ENCODE results near the gene CAD.

The CAD gene

DNA sequence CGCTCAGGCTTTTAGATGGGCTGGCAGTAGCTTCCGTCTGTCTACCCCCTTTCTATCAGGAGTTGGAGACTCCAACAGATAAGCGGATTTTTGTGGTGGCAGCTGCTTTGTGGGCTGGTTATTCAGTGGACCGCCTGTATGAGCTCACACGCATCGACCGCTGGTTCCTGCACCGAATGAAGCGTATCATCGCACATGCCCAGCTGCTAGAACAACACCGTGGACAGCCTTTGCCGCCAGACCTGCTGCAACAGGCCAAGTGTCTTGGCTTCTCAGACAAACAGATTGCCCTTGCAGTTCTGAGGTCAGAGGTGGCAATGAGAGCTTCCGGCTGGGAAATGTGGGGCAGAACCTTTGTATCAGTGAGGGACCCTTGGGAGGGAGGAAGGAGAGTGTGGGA lies 14.8 kb downstream of the CAD start:
- DNase-seq: no peak

DNA sequence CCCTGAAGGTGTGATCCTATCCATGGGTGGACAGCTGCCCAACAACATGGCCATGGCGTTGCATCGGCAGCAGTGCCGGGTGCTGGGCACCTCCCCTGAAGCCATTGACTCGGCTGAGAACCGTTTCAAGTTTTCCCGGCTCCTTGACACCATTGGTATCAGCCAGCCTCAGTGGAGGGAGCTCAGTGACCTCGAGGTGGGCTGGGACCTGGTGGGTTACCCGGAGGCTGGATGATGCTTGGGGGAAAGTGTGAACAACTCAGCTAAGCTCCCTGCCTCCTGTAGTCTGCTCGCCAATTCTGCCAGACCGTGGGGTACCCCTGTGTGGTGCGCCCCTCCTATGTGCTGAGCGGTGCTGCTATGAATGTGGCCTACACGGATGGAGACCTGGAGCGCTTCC lies 16.2 kb downstream of the CAD start:
- DNase-seq: no peak

DNA sequence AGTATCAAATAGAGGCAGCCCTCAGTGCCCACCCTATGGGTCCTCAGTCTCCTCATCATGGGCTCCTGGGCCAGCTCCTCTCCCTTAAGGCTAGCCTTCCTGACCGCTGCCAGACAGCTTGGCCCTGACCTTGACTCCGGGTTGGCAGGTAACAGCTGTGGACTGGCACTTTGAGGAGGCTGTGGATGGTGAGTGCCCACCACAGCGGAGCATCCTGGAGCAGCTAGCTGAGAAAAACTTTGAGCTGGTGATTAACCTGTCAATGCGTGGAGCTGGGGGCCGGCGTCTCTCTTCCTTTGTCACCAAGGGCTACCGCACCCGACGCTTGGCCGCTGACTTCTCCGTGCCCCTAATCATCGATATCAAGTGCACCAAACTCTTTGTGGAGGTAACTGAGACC lies 19.0 kb downstream of the CAD start:
- no peak for DNase-seq

DNA sequence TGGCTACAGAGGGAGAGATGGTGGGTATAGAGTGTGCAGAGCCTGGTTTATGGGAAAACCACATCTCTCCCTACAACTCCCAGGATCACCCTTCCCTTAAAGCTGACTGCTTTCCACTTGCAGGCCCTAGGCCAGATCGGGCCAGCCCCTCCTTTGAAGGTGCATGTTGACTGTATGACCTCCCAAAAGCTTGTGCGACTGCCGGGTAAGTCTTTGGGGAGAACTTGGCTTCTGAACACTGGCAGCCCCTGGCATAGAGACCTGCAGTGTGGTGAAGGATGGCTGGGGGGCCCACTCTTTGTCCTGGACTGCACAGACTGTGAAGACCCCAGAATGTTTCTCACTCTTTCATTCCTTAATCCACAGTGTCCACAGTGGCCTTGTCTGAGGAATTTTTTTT lies 19.5 kb downstream of the CAD start:
- DNase-seq: no peak

DNA sequence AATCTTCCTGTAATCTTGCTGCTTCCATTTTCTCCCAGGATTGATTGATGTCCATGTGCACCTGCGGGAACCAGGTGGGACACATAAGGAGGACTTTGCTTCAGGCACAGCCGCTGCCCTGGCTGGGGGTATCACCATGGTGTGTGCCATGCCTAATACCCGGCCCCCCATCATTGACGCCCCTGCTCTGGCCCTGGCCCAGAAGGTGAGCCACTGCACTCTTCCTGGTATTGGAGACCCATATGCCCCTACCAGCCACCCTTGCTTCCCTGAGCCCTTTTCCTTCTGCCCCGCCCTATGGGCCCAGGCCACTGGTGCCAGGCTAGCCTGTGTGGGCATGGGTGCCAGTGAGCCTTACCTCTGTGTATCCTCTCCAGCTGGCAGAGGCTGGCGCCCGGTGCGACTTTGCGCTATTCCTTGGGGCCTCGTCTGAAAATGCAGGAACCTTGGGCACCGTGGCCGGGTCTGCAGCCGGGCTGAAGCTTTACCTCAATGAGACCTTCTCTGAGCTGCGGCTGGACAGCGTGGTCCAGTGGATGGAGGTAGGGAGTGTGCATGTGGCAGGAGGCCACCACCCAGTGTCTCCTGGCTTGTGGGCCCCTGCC lies 20.3 kb downstream of the CAD start:
- no peak for DNase-seq

DNA sequence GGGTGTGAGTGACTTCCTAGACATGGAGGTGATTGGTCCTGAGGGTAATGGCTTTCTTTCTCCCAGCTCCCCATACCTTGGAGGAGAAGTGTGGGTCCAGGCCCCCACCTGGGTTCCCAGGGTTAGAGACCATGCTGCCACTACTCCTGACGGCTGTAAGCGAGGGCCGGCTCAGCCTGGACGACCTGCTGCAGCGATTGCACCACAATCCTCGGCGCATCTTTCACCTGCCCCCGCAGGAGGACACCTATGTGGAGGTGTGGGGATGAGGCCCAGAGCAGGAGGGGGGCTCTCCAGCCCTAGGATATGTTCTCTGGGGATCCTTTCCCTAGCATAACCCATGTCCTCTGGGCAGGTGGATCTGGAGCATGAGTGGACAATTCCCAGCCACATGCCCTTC lies 21.8 kb downstream of the CAD start:
- no peak for DNase-seq

DNA sequence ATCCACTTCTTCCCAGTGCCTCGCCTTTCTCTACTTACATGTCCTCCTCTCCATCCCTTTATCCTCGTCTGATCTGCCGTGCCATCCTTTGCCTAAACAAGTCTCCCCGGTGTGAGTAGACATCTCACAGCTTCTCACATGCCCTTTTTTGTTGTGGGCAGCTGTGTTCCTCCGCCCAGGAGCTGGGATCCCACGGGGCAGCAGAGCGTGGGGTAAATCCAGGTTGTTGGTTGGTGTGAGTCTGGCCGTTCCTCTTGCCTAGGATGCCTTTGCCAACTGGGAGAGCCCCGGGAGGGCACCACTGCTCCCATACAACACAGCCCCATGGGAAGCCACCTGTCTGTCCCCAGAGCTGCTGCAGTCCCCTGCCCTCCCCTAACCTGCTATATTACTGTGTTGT lies 23.2 kb downstream of the CAD start:
- DNase-seq: no peak

DNA sequence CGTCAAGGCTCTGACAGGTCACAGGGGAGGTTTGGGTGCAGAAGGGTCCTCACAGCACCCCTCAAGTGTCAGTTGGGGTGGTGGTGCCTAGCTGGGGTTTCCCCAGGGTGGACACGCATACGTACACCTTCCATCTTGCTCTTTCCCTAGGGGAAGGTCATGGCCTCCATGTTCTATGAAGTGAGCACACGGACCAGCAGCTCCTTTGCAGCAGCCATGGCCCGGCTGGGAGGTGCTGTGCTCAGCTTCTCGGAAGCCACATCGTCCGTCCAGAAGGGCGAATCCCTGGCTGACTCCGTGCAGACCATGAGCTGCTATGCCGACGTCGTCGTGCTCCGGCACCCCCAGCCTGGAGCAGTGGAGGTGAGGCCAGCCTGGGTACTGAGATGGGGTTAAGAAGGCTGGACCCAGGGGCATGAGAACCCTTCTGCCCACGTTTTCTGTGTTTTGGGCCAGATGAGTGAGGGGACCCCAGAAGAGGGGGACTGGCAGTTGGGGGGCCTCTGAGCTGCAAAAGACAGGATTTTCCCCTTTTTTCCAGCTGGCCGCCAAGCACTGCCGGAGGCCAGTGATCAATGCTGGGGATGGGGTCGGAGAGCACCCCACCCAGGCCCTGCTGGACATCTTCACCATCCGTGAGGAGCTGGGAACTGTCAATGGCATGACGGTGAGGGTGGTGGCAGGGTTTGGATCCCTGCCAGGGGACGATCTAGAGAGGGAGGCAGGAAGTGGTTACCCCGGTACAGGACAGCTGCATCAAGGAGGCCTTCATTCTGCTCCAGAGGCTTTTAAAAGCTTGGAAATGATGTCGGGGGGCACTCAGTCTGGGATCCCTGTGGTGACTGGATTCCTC lies 24.8 kb downstream of the CAD start:
- no peak for DNase-seq

DNA sequence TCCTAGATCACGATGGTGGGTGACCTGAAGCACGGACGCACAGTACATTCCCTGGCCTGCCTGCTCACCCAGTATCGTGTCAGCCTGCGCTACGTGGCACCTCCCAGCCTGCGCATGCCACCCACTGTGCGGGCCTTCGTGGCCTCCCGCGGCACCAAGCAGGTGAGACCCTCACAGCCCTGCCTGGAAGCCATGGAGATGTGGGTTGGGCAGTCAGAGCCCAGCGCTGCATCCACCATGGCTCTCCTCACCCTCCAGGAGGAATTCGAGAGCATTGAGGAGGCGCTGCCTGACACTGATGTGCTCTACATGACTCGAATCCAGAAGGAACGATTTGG lies 25.4 kb downstream of the CAD start:
- DNase-seq: no peak

DNA sequence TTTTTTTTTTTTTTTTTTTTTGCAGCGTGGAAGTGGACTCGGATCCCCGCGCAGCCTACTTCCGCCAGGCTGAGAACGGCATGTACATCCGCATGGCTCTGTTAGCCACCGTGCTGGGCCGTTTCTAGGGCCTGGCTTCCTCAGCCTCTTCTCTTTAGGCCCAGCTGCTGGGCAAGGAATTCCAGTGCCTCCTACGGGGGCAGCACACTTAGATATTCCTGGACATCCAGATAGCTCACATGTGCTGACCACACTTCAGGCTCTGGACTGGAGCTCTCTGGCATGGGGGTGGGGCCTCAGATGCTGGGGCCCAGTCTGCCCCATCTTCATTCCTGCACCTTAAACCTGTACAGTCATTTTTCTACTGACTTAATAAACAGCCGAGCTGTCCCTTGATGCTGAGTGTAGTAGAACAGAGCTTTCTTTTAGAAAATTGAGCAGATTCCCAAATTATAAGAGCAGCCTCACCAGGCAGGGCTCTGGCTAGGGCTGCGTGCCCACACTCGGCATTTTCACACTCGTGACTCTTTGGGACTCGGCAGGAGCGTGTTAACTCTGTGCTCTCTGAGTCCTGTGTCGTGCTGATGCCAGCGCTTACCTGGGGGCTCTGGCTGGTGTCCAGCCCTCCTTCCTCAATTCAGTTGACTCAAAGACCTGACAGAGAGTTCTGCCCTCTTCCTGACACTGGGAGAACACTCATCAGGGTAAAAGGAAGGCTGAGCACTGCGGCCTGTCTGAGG lies 26.4 kb downstream of the CAD start:
- no peak for DNase-seq

DNA sequence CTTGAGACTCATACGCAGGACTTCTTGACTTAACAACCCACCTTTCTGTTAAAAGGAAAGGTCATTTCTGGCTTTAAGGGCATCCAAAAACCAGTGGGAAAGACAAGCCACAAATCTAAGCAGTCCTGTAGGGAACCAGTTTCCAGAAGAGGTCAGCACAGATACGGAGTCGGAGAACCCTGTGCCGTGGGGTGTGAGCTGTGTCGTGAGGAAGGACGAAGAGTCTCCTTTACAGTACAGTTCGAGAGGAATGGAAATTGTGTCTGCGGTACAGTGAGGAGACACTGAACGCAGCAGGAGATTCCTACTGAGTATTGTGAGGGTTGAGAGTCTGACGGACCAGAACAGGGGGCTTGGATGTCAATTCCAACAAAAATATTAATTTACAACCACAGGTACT lies 27.9 kb downstream of the CAD start:
- no peak for DNase-seq

DNA sequence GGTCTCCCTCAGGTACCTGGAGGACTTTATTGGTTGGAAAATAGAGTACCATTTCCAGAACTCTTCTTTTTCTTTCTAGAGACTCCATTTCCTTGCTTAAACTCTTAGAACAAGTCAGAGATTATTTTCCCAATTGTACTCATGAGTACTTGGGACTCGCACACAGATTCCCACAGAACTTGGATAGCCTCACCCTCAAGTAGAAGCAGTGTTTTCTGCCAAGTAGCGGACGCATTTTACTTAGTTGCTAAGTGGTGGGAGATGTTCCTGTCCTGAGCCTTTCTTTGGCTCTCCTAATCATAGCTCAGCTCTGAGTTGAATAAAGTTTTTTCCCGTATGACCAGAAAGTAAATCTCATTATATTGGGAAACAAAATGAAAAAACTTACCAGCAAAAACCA lies 28.5 kb downstream of the CAD start:
- no peak for DNase-seq

DNA sequence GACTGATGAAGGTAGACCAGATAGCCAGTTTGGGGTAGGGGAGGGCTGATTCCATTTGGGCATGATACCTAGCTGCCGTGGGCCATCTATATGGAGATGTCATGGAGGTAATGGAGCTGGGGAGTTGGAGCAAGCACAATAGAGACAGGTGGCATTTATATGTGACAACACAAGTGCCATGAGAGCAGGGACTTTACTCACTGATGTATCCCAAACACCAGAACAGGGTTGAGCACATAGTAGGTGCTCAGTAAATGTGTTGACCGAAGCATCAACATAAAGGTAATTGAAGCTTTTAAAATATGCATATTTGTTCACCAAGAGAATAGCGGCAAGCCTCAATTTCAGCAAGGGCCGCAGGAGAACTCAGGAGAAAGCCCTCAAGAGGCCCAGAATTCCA lies 30.7 kb downstream of the CAD start:
- DNase-seq: no peak

DNA sequence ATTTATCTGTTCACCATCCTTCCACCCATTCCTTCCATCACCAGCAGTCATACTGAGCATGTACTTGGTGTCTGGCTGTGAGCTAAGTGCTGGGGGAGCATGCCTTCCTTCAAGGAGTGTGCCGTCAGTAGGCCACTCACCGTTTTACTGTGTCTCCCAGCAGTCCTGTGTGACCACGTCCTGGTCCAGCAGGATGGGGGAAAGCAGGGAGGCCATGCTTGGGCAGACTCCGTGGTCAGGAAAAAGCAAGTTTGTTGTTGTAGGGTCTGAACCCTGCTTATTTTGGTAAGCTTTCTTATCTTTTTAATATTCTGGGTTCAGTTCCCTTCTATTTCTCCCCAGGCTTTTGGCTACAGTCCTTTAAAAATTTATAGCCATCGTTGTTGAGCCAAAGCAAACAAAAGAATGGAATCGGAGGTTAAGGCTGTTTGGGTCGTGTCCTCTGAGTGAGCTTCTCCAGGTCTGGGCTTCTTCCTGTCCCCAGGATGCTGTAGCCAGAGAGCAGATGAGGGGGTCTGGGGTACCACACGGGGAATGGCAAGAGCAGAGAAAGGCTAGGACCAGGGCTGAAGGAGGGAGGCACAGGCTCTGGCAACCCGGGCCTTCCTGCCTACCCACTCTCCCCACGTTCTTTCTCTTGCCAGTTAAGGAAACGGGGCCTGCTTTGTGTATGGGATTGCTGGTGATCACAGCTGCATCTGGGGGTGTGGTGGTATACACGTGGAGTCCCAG lies 32.2 kb downstream of the CAD start:
- no peak for DNase-seq

DNA sequence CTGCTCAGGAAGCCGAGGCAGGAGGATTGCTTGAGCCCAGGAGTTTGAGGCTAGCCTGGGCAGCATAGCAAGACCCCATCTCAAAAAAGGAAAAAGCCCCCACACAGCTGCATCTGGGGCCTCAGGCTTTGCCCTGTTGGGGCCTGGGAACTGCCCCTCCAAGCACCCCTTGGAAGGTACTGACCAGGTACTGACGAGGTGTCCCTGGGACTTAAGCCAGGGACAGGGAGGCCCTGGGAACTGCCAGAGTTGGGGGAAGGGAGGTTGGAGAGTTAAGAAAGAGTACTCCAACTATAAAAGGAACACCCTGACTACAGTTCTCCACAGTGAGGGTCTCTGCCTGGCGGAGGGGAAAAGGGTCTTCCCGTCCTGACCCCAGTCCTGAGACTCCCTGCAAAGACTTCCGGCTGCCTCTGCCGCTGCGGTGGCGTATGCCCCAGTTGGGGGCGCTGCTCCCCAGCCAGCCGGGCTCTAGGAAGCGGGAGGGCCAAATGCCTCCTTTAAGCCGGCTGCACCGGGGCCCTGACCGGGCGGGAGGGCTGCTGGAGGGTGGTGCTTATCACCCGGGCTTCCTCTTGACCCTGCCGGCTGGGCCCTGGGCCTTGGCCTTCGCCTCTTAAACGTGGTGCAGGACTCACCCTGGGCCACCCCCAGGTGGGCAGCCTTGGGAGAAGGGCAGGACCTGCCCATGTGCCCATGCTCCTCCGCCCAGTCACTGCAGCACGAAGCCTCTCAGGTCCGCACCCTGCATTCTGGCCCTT lies 32.9 kb downstream of the CAD start:
- DNase-seq: no peak

DNA sequence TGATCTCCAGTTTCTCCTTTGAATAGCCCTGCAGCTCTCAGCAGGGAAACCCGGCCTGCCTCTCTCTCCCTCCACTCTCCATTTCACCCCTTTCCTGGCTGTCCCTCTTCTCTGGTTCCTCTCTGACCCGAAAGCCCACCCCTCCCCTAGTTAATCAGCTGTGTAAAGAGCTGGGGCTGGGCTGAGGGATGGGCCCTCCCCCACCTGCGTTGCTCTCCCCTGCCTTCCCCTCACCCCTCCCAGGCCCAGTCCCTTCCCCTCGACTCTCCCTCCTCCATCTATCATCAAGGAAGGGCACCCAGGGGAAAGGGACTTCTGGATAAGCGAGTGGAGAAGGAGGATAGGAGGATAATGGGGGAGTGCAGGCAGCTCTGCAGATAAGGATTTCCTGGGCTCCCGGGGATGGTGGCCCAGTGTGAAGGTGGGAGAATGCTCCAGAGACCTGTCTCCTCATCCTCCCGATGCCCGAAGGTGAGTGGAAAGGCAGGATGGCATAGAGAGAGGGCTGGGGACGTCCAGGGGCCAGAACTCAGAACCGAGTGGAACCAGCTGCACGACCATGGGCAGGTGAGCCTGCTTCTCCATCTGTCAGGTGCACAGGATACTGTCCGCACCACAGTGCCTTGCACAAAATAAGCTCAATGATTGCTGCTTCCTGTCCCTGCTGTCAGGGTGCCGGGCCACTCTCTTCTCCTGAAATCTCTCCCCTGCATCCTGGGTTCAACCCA lies 33.6 kb downstream of the CAD start:
- DNase-seq: no peak

DNA sequence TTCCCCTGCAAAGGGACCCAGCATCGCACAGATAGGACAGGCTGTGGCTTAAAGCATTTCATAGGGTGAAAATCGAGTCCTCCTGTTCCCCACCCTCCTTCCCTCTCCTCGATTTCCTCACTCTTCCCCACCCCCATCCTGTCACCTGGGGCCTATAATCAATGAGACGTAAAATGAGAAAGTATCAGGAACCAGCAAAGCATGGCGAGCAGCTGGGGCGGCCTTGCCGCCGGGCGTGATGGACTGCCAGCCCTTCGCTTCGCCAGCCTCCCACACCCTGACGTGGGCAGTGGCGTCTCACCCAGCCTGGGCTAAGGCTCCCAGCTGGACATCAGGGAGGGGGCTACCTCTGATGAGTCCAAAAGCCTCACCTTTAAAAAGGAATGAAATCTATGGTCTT lies 34.6 kb downstream of the CAD start:
- no peak for DNase-seq

DNA sequence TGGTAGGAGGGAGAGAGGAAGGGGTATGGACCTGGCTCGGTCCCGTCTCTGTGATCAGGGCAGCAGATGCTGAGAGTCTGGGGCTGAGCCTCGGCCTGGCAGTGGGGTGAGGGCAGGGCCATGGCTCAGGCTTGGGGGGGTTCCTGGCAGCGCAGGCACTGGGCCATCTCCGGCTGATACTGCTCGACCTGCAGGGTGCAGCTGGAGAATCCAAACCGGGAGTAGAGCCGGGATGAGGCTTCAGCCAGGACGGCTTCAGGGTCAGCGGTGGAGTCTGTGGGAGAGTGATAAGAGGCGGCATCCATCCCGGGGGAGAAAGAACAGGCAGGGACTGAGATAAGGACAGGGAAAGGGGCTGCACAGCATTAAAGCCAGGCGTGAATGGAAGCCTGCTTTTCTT lies 38.0 kb downstream of the CAD start:
- DNase-seq: no peak

DNA sequence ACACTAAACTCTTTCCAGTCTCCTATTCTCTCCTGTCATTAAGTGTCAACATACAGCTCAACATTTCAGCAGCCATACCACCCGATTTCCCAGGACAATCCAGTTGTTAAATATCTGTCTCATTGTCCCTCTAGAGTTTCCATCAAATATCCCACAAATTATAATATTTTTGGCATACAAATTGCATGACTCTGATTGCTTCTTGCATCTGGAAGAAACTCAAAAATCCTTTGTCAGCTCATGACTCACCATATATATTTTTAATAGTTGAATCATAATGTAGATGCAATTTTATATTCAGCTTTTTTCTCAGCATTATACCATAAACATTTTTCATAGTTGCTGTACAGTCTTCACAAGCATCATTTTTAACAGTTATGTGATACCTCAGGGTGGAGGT lies 38.5 kb downstream of the CAD start:
- no peak for DNase-seq

DNA sequence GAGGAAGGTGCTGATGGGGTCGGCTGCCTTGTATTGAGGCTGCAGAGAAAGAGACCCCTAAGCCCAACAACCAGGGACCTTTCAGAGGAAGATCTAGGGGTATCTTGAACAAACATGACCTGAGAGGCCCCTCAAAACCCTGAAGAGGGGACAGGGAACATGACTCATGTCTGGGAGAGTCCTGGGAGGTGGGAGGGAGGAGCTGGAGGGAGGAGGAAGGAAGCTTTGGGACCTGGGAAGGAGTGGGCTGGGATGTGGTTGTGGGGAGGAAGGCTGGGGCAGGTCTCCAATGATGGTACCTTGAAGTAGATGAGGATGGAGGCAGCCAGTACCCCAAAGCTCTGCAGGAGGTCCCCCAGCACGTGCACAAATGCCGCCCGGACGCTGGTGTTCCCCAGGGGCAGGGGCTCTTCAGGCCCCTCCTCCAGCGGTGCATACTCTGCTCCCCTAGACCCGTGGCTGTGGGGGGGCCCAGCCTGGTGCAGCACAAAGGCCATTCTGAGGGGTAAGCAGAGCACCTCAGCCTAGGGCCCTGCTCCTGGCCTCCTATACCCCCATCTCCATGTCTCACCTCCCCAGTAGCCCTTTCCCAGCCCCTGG lies 39.8 kb downstream of the CAD start:
- DNase-seq: no peak

DNA sequence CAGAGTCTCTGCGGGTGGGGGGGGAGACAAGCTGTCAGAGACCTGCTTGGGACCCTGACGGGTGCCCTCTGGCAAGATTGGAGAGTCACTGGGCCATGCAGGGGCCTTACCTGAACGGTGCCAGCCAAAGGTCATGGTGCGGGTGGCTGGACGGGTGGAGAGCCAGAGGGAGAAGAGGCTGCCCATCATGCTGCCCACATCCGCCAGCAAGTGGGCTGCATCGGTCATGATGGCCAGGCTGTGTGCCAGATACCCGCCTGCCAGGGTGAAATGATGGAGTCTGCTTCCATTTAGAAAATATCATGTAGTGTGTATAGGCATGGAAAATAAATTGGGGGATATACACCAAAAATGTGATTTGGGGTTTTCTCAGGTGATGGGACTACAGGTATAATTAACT lies 40.9 kb downstream of the CAD start:
- DNase-seq: no peak
